Trophoblast cell (in vitro differentiated cells and primary cell): ENCODE results near the gene AGXT.
A peak's percentile ranks its signal among the peaks of the same experiment; 100 is the strongest.

Experiments
- DNase-seq, 2 donors: peaks; one replicate each; pipeline ENCODE4 v3.0.0-alpha.2; 2016
- H2AFZ ChIP-seq: 2 replicates; pipeline ENCODE4 v1.6.1; 2013; ENCODE audit warnings: low read length, moderate library complexity, mild to moderate bottlenecking; ENCODE audit not compliant: insufficient read depth, poor library complexity
- H2AK5ac ChIP-seq: 2 replicates; pipeline ENCODE4 v1.6.1; 2013; ENCODE audit warnings: mild to moderate bottlenecking, low read length
- H2BK120ac ChIP-seq: 2 replicates; pipeline ENCODE4 v1.6.1; 2013; ENCODE audit warnings: low read length, mild to moderate bottlenecking, moderate library complexity; ENCODE audit not compliant: insufficient read depth, poor library complexity
- H2BK12ac ChIP-seq: 2 replicates; pipeline ENCODE4 v1.6.1; 2013; ENCODE audit warnings: mild to moderate bottlenecking, low read length, moderate library complexity
- H2BK5ac ChIP-seq: 2 replicates; pipeline ENCODE4 v1.6.1; 2013; ENCODE audit warnings: low read length, low read depth, moderate library complexity, mild to moderate bottlenecking; ENCODE audit not compliant: poor library complexity
- H3K14ac ChIP-seq: 2 replicates; pipeline ENCODE4 v1.6.1; 2013; ENCODE audit warnings: mild to moderate bottlenecking, low read length
- H3K18ac ChIP-seq: 2 replicates; pipeline ENCODE4 v1.6.1; 2013; ENCODE audit warnings: mild to moderate bottlenecking, low read length
- H3K23ac ChIP-seq: 2 replicates; pipeline ENCODE4 v1.6.1; 2013; ENCODE audit warnings: low read length
- H3K27ac ChIP-seq: 2 replicates; pipeline ENCODE4 v1.5.1; 2013; ENCODE audit warnings: low read depth, mild to moderate bottlenecking, inconsistent platforms, low read length, moderate library complexity
- H3K27me3 ChIP-seq: 2 replicates; pipeline ENCODE4 v1.6.1; 2013; ENCODE audit warnings: inconsistent platforms, mild to moderate bottlenecking, low read length, moderate library complexity; ENCODE audit not compliant: insufficient read depth
- H3K36me3 ChIP-seq, 2 experiments: 1 replicate in 1 of 2; 2 replicates in 1 of 2; pipeline ENCODE4 v1.6.1; 2013; ENCODE audit warnings: low read length in 2 of 2, mild to moderate bottlenecking in 2 of 2, moderate library complexity in 1 of 2; ENCODE audit not compliant: insufficient read depth in 2 of 2, control insufficient read depth in 1 of 2
- H3K4ac ChIP-seq: 2 replicates; pipeline ENCODE4 v1.6.1; 2013; ENCODE audit warnings: low read depth, mild to moderate bottlenecking, low read length, moderate library complexity
- H3K4me1 ChIP-seq, 2 experiments: 1 replicate in 1 of 2; 2 replicates in 1 of 2; pipeline ENCODE4 v1.6.1; 2013; ENCODE audit warnings: low read length in 2 of 2, mild to moderate bottlenecking in 2 of 2, moderate library complexity in 1 of 2; ENCODE audit not compliant: insufficient read depth in 2 of 2, control insufficient read depth in 1 of 2
- H3K4me2 ChIP-seq: 2 replicates; pipeline ENCODE4 v1.6.1; 2013; ENCODE audit warnings: inconsistent platforms, mild to moderate bottlenecking, low read length, moderate library complexity
- H3K4me3 ChIP-seq: 2 replicates; pipeline ENCODE4 v1.5.1; 2013; ENCODE audit warnings: mild to moderate bottlenecking, low read depth, low read length, inconsistent platforms
- H3K79me1 ChIP-seq: one replicate; pipeline ENCODE4 v1.6.1; 2013; ENCODE audit warnings: low read length
- H3K79me2 ChIP-seq: 2 replicates; pipeline ENCODE4 v1.6.1; 2013; ENCODE audit warnings: low read length, mild to moderate bottlenecking; ENCODE audit not compliant: control insufficient read depth, insufficient read depth, poor library complexity
- H3K9ac ChIP-seq: 2 replicates; pipeline ENCODE4 v1.6.1; 2013; ENCODE audit warnings: mild to moderate bottlenecking, low read length
- H3K9me3 ChIP-seq: 2 replicates; pipeline ENCODE4 v1.6.1; 2013; ENCODE audit warnings: low read depth, mild to moderate bottlenecking, control low read depth, inconsistent platforms, low read length; ENCODE audit not compliant: insufficient read depth
- H4K12ac ChIP-seq: 2 replicates; pipeline ENCODE4 v1.6.1; 2013; ENCODE audit warnings: low read depth, mild to moderate bottlenecking, low read length, moderate library complexity
- H4K8ac ChIP-seq: 2 replicates; pipeline ENCODE4 v1.6.1; 2013; ENCODE audit warnings: low read depth, mild to moderate bottlenecking, low read length, moderate library complexity
- H4K91ac ChIP-seq: one replicate; pipeline ENCODE4 v1.6.1; 2013; ENCODE audit warnings: low read depth, mild to moderate bottlenecking, low read length, moderate library complexity
- WGBS: extraction: QIAGEN DNeasy Blood & Tissue Kit; methylation state at CpG from one replicate; pipeline ENCODE4 v1.1.7; 2013; ENCODE audit warnings: missing lambda C conversion rate; ENCODE audit not compliant: insufficient read length, insufficient coverage; ENCODE audit errors: extremely low coverage; 5-methylcytosine and 5-hydroxymethylcytosine counted together

AGXT gene

DNA sequence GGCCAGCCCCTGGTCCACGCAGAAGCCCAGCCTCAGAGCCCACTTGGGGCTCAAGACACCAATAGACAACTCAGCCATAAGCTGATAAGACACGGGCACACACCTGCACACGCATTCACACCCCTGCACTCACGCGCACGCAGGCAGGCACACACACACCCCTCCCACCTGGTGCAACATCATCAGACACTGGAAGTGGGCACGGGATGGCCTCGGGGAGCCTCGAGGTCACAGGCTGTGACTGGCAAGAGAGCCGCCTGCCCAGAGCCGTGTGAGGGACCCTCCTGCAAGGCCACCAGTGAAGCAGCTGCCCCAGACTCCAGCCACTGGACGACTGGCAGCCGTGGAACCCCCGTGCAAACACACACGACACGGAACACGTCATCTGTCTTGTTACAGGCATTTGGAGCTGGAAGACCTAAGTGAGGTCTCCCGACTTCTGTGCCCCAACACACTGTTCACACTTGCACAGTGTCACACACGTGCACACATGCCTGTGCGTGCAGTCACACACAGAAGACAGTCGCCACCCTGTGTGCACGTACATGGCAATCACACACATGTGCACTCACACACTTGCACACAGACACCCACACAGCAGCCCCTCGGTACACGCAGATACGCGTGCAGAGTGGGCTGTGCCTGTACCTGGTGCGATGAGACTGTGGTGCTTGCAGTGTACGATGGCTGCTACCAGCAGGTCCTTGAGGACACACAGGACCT, 26.4 kb downstream of the AGXT start:
- Histone ChIP-seq H3K79me1 (no peaks in the 10 kb centered on the region), H3K79me2 (no peaks in the 10 kb centered on the region), H4K12ac (no peak overlapping the region), H3K9ac (no peak overlapping the region), H3K4ac (no peak overlapping the region), H2BK5ac (no peak overlapping the region), H3K4me2 (no peak overlapping the region), H3K14ac (no peak overlapping the region), H4K91ac (no peak overlapping the region), H3K27me3 (no peaks in the 10 kb centered on the region), H3K36me3 (no peaks in the 10 kb centered on the region), H2AFZ (no peak overlapping the region), H4K8ac (no peak overlapping the region), H3K23ac (no peak overlapping the region), H3K4me1 (peaks cover 28 to 36% of the 10 kb centered on the region in 2 experiments), H2AK5ac (no peak overlapping the region), H3K18ac (no peak overlapping the region), H3K27ac (no peak overlapping the region), H2BK120ac (no peak overlapping the region), H2BK12ac (no peak overlapping the region), H3K9me3 (no peaks in the 10 kb centered on the region), H3K4me3 (no peak overlapping the region)
- DNase-seq = no peak
- no CpG with 5 or more reads among the region's 28 CpGs for WGBS

GRCh38 chr2:240895656-240896388, 27.2 kb downstream of the AGXT start, which contains the start of gene MAB21L4:
TSS of gene MAB21L4 (minus strand) at chr2:240896156. CDS start at chr2:240895997, 159 bp downstream.
- H3K4me3 ChIP-seq = no peak within 1 kb of the TSS
- H3K4me2 ChIP-seq = no peak within 1 kb of the TSS
- H2BK120ac ChIP-seq = no peak within 1 kb of the TSS
- H3K4me1 ChIP-seq = peaks cover 28 to 34% of the 10 kb centered on the region in 2 experiments
- H2BK5ac ChIP-seq = no peak within 1 kb of the TSS
- H2AFZ ChIP-seq = no peak within 1 kb of the TSS
- no peak within 1 kb of the TSS for H3K14ac ChIP-seq
- no peaks in the 10 kb centered on the region for H3K27me3 ChIP-seq
- no peak within 1 kb of the TSS for H4K8ac ChIP-seq
- H3K79me1 ChIP-seq = no peaks in the 10 kb centered on the region
- no peak within 1 kb of the TSS for H2BK12ac ChIP-seq
- no peak within 1 kb of the TSS for H3K4ac ChIP-seq
- H3K18ac ChIP-seq = no peak within 1 kb of the TSS
- H3K27ac ChIP-seq = no peak within 1 kb of the TSS
- H3K9me3 ChIP-seq = peaks cover 3% of the 10 kb centered on the region
- H4K91ac ChIP-seq = no peak within 1 kb of the TSS
- no peak within 1 kb of the TSS for H3K9ac ChIP-seq
- H3K79me2 ChIP-seq = no peaks in the 10 kb centered on the region
- DNase-seq = peak; percentile 76 to 88
- H4K12ac ChIP-seq = no peak within 1 kb of the TSS
- no CpG with 5 or more reads among the region's 24 CpGs for whole genome bisulfite sequencing
- H3K36me3 ChIP-seq = no peaks in the 10 kb centered on the region
- H2AK5ac ChIP-seq = no peak within 1 kb of the TSS
- no peak within 1 kb of the TSS for H3K23ac ChIP-seq

DNA sequence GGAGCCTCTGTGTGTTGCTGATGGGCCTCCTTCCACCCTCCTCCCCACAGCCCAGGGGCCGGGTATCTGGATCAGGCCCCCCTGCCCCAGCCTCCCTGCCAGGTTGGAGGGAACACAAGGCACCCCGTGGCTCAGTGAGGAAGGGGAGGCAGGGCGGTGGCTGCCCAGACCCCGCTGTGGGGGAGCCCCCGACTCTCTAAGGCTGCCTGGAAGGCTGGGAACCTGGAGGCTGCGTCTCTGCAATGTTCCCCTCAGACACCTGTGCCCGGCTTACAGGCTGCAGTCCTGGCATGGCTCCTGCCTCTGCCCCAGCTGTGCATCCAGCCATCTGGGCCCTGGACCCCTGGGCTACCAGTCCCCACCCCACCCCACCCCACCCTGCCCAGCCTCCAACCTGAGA, 27.8 kb downstream of the AGXT start:
- Histone ChIP-seq H3K27me3 (no peaks in the 10 kb centered on the region), H2AFZ (no peak overlapping the region), H3K18ac (no peak overlapping the region), H4K8ac (no peak overlapping the region), H3K23ac (no peak overlapping the region), H4K12ac (no peak overlapping the region), H3K4me1 (peaks cover 28 to 34% of the 10 kb centered on the region in 2 experiments), H2BK5ac (no peak overlapping the region), H2AK5ac (no peak overlapping the region), H3K9ac (no peak overlapping the region), H4K91ac (no peak overlapping the region), H3K14ac (no peak overlapping the region), H2BK12ac (no peak overlapping the region), H3K4me3 (no peak overlapping the region), H3K36me3 (no peaks in the 10 kb centered on the region), H3K79me1 (no peaks in the 10 kb centered on the region), H3K4ac (no peak overlapping the region), H3K9me3 (peaks cover 3% of the 10 kb centered on the region), H3K4me2 (no peak overlapping the region), H3K27ac (no peak overlapping the region), H3K79me2 (no peaks in the 10 kb centered on the region), H2BK120ac (no peak overlapping the region)
- no peak for DNase-seq
- no CpG with 5 or more reads among the region's 7 CpGs for WGBS

DNA sequence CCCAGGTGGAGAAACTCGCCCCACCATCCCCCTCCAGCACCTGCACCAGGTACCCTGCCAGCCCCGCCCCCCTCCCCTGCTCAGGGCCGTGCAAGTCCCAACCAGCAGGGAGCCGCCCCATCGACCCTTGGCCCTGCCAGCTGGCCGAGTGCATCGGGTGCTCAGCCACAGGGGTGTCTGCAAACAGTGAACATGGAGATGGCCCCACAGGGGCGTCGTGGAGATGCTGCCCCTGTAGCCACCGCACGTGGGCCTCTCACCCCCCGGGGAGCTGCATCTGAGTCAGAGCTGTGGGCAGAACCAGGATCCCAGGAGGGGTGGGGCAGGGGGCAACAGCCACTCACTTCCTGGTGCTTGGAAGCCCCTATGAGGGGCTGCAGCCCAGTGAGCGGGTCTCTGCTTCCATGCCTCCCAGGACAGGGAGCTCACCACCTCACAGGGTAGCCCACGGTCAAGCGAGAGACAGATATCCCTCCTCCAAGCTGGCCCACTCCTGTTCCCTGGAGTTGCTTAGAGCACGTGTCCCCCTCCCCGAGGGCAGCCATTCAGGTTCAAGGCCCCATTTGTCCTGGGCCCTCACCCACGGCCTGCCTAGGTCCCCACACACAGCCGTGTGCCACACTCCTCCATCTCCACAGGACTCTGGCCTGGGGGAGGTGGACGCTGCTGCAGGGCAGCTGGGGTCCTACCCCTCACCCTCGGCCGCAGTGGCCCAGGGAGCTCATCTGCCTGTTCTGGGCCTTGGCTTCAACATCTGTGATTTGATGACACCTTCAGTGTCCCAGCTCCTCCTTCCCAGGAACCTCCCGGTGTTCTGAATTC, 28.5 kb downstream of the AGXT start:
- Histone ChIP-seq H3K27ac (no peak overlapping the region), H4K8ac (no peak overlapping the region), H2BK5ac (no peak overlapping the region), H3K4me2 (no peak overlapping the region), H2BK120ac (no peak overlapping the region), H3K18ac (no peak overlapping the region), H4K91ac (no peak overlapping the region), H3K36me3 (no peaks in the 10 kb centered on the region), H3K27me3 (no peaks in the 10 kb centered on the region), H2AFZ (no peak overlapping the region), H3K4me3 (no peak overlapping the region), H3K4ac (no peak overlapping the region), H2AK5ac (no peak overlapping the region), H3K14ac (no peak overlapping the region), H3K9ac (no peak overlapping the region), H3K4me1 (peaks cover 30 to 34% of the 10 kb centered on the region in 2 experiments), H2BK12ac (no peak overlapping the region), H4K12ac (no peak overlapping the region), H3K79me1 (no peaks in the 10 kb centered on the region), H3K9me3 (peaks cover 3% of the 10 kb centered on the region), H3K23ac (no peak overlapping the region), H3K79me2 (no peaks in the 10 kb centered on the region)
- no CpG with 5 or more reads among the region's 23 CpGs for WGBS
- DNase-seq = no peak
